ENCODE measurements around the gene PATJ. TPM values are rescaled to one million over a fixed set of nuclear protein-coding genes. Genes with fewer than 3 reads are reported as not detected.
"Not testable (repeated sequence)": the region's sequence is repeated elsewhere in the genome, so short reads cannot be mapped to it uniquely, and the experiment has no call there.

Gene PATJ
- total RNA-seq, 2 donors from 2014 or later = 21.6 to 25.3 TPM

GRCh38 chr1:61808968-61809367 is 66.7 kb downstream of the PATJ start:
- H3K36me3 Mint-ChIP-seq (ENCODE audit: insufficient read depth in 2 of 2) = no peaks in the 10 kb centered on the region
- no peak for DNase-seq
- H3K4me3 Mint-ChIP-seq = no peak overlapping the region
- H3K27ac Mint-ChIP-seq = no peak overlapping the region
- H3K27me3 Mint-ChIP-seq (ENCODE audit: low read depth) = no peaks in the 10 kb centered on the region
- H3K4me1 Mint-ChIP-seq (ENCODE audit: low read depth) = no peaks in the 10 kb centered on the region
- H3K9me3 Mint-ChIP-seq = no peaks in the 10 kb centered on the region
- ATAC-seq (replicated peaks in 1 of 2) = no peak

DNA sequence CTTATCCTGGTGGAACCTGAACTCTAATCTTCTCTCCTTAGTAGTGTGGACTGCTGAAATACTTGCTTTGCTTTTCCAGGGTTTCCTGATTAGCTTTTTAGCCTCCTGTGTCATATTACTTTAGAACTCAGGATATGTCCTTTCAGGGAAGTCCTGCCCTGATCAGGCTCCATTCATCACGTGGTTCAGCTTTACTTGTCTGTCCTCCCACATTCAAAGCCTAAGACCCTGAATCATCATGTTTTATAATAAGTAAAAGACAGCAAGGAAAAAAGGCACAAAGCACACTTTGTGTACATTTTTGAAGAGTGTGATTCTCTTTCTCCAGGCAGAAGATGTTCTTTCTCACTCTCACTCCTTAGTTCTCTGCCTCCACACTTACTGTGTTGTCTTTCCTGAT is 70.6 kb downstream of the PATJ start:
- no peak overlapping the region for H3K27ac Mint-ChIP-seq
- DNase-seq = no peak
- H3K9me3 Mint-ChIP-seq = no peaks in the 10 kb centered on the region
- H3K27me3 Mint-ChIP-seq (ENCODE audit: low read depth) = no peaks in the 10 kb centered on the region
- H3K36me3 Mint-ChIP-seq (ENCODE audit: insufficient read depth in 2 of 2) = peaks cover 0 to 2% of the 10 kb centered on the region in 2 donors
- H3K4me3 Mint-ChIP-seq = no peak overlapping the region
- H3K4me1 Mint-ChIP-seq (ENCODE audit: low read depth) = no peaks in the 10 kb centered on the region
- no peak for ATAC-seq (replicated peaks in 1 of 2)

DNA sequence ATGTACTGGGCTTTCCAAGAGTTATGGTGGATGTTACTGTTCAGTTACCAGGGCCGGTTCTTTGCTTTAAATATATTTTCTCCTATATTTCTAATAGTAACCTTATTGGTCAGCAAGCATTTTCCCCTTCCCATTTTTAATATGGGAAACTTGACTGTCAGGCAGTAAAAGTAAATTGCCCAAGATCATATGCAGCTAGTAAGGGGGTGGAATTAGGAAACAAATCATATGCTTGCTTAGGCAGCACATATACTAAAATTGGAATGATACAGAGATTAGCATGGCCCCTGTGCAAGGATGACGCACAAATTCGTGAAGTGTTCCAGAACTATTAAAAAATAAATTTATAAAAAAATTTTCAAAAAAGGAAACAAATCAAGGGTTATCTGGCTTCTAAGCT is 73.9 kb downstream of the PATJ start:
- Mint-ChIP-seq H3K27ac (no peak overlapping the region), H3K4me3 (no peak overlapping the region), H3K9me3 (no peaks in the 10 kb centered on the region), H3K27me3 (ENCODE audit: low read depth) (no peaks in the 10 kb centered on the region), H3K4me1 (ENCODE audit: low read depth) (no peaks in the 10 kb centered on the region), H3K36me3 (ENCODE audit: insufficient read depth in 2 of 2) (peaks cover 0 to 2% of the 10 kb centered on the region in 2 donors)
- no peak for ATAC-seq (replicated peaks in 1 of 2)
- DNase-seq = no peak

GRCh38 chr1:61818992-61819391 is 76.7 kb downstream of the PATJ start:
- Mint-ChIP-seq H3K4me3 (no peak overlapping the region), H3K4me1 (ENCODE audit: low read depth) (no peaks in the 10 kb centered on the region)

DNA sequence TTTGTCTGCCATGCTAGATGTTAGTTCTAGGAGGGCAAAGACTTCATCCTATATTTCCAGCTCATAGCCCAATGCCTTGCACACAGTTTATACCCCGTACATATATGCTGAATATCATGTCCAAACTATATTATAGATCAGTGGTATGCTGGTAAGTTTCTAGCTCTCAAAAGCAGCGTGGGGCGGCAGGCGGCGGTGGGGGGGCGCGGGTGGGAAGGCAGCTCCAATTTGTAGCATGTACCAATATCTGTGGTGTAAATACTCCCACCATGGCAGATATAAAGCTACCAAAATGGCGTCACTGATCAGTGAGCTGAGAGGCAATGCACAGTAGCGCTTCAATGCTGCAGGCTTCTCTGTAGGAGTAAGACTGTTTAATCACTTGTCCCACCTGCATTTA is 77.1 kb downstream of the PATJ start:
- no peak for ATAC-seq (replicated peaks in 1 of 2)
- Mint-ChIP-seq H3K9me3 (no peaks in the 10 kb centered on the region), H3K27ac (peak overlapping the region; percentile 23), H3K4me1 (ENCODE audit: low read depth) (no peaks in the 10 kb centered on the region), H3K36me3 (ENCODE audit: insufficient read depth in 2 of 2) (peaks cover 4 to 8% of the 10 kb centered on the region in 2 donors), H3K4me3 (no peak overlapping the region), H3K27me3 (ENCODE audit: low read depth) (no peaks in the 10 kb centered on the region)
- DNase-seq = no peak

More at GRCh38 chr1:61818992-61819391, 76.7 kb downstream of the PATJ start:
- peak overlapping the region; percentile 23 for H3K27ac Mint-ChIP-seq
- no peaks in the 10 kb centered on the region for H3K9me3 Mint-ChIP-seq
- peaks cover 4 to 8% of the 10 kb centered on the region in 2 donors for H3K36me3 Mint-ChIP-seq (ENCODE audit: insufficient read depth in 2 of 2)
- no peaks in the 10 kb centered on the region for H3K27me3 Mint-ChIP-seq (ENCODE audit: low read depth)
- no peak for ATAC-seq (replicated peaks in 1 of 2)
- DNase-seq = no peak

DNA sequence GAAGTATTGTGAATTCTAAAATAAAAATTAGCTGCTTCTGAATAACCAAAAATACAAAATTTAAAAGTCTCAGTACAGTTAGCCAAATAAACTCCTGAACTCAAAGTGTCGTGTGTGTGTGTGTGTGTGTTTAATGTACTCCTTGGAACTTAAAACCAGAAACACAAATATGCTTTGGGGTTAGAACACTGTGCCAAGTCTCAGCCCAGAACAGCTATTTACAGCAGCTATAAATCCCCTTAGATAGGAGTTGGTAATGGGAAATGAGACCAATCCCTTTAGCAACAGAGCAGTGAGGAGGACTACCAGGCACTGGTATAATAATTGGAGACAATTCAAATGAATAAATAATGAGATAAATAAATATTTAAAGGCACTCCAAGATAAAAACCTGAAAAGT is 83.1 kb downstream of the PATJ start:
- peaks cover 2 to 11% of the 10 kb centered on the region in 2 donors for H3K36me3 Mint-ChIP-seq (ENCODE audit: insufficient read depth in 2 of 2)
- H3K4me1 Mint-ChIP-seq (ENCODE audit: low read depth) = no peaks in the 10 kb centered on the region
- DNase-seq = no peak
- no peak overlapping the region for H3K4me3 Mint-ChIP-seq
- no peak for ATAC-seq (replicated peaks in 1 of 2)
- no peak overlapping the region for H3K27ac Mint-ChIP-seq
- H3K9me3 Mint-ChIP-seq = no peaks in the 10 kb centered on the region
- H3K27me3 Mint-ChIP-seq (ENCODE audit: low read depth) = no peaks in the 10 kb centered on the region

DNA sequence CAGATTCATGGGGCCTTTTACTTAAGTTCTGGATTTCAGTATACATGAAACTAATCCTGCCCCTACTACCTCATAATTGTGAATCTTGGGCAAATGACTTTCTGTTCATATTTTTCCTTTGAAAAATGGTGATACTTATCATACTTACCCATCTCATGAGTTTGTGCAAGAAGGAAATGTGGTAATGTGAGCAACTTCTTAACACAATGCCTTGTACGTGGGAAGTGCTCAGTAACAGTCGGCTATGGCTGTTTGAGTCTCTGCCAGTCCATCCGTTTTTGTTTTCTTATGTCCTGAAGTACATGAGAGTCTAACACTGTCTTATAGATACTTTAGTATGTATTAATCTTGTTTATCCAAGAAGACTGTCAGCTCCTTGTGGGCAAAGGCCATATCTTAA is 86.5 kb downstream of the PATJ start:
- ATAC-seq (replicated peaks in 1 of 2) = no peak
- no peaks in the 10 kb centered on the region for H3K4me1 Mint-ChIP-seq (ENCODE audit: low read depth)

GRCh38 chr1:61836649-61837048 is 94.4 kb downstream of the PATJ start:
- no peaks in the 10 kb centered on the region for H3K27me3 Mint-ChIP-seq (ENCODE audit: low read depth)
- ATAC-seq (replicated peaks in 1 of 2) = no peak
- no peak for DNase-seq
- no peaks in the 10 kb centered on the region for H3K36me3 Mint-ChIP-seq (ENCODE audit: insufficient read depth in 2 of 2)
- H3K4me3 Mint-ChIP-seq = no peak overlapping the region
- no peaks in the 10 kb centered on the region for H3K9me3 Mint-ChIP-seq
- H3K27ac Mint-ChIP-seq = no peak overlapping the region
- H3K4me1 Mint-ChIP-seq (ENCODE audit: low read depth) = no peaks in the 10 kb centered on the region

More for the DNA sequence above, 86.5 kb downstream of the PATJ start:
- no peak overlapping the region for H3K4me3 Mint-ChIP-seq
- peaks cover 0 to 6% of the 10 kb centered on the region in 2 donors for H3K36me3 Mint-ChIP-seq (ENCODE audit: insufficient read depth in 2 of 2)
- no peak for DNase-seq
- no peaks in the 10 kb centered on the region for H3K27me3 Mint-ChIP-seq (ENCODE audit: low read depth)
- H3K27ac Mint-ChIP-seq = no peak overlapping the region
- no peaks in the 10 kb centered on the region for H3K9me3 Mint-ChIP-seq

DNA sequence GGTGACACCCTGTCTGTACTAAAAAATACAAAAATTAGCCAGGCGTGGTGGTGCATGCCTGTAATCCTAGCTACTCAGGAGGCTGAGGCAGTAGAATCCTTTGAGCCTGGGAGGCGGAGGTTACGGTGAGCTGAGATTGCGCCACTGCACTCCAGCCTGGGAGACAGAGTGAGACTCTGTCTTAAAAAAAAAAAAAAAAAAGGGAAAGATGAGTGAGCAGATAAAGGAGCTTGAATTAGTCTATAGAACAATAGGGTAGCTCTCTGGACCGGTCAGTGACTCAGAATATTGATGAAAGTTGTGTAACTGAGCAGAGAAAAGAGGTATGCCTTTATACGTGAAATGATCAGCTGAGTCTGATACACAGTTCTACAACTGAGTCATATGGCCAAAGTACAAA is 95.3 kb downstream of the PATJ start:
- DNase-seq; ATAC-seq (replicated peaks in 1 of 2); H3K9me3 Mint-ChIP-seq; H3K36me3 Mint-ChIP-seq (ENCODE audit: insufficient read depth in 2 of 2); H3K27me3 Mint-ChIP-seq (ENCODE audit: low read depth); H3K4me3 Mint-ChIP-seq; H3K4me1 Mint-ChIP-seq (ENCODE audit: low read depth): not testable (repeated sequence)
- peak overlapping the region; percentile 54 for H3K27ac Mint-ChIP-seq

- Mint-ChIP-seq H3K4me1 (ENCODE audit: low read depth) (no peaks in the 10 kb centered on the region), H3K27me3 (ENCODE audit: low read depth) (no peaks in the 10 kb centered on the region), H3K27ac (no peak overlapping the region), H3K36me3 (ENCODE audit: insufficient read depth in 2 of 2) (no peaks in the 10 kb centered on the region), H3K9me3 (no peaks in the 10 kb centered on the region), H3K4me3 (no peak overlapping the region)
- DNase-seq (no peak), ATAC-seq (replicated peaks in 1 of 2) (no peak)
Observed at GRCh38 chr1:61839679-61840078, 97.4 kb downstream of the PATJ start.

DNA sequence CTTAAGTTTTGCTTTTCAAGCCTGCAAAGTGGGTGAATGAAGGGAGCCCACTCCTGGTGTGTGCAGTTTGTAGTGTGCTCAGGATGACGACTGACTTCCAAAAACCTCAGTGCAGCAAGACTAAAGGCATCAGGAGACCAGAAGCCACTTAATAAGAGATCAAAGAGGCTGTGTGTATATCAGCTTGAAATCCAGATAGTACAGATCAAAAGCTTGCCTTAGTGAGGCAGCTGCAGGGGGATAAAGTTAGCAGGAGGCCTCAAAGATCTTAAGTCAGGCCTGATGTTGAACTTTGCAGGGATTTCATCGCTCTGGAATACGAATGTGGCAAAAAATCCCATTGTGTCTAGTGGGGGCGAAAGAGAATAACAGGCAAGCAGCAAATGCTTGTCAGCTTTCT is 99.8 kb downstream of the PATJ start:
- Mint-ChIP-seq H3K4me3 (no peak overlapping the region), H3K27me3 (ENCODE audit: low read depth) (no peaks in the 10 kb centered on the region), H3K27ac (no peak overlapping the region), H3K4me1 (ENCODE audit: low read depth) (no peaks in the 10 kb centered on the region), H3K9me3 (no peaks in the 10 kb centered on the region), H3K36me3 (ENCODE audit: insufficient read depth in 2 of 2) (no peaks in the 10 kb centered on the region)
- DNase-seq (no peak), ATAC-seq (replicated peaks in 1 of 2) (no peak)

GRCh38 chr1:61842863-61843514 is 100.7 kb downstream of the PATJ start:
- Mint-ChIP-seq H3K9me3 (no peaks in the 10 kb centered on the region), H3K4me3 (no peak overlapping the region), H3K27me3 (ENCODE audit: low read depth) (no peaks in the 10 kb centered on the region), H3K36me3 (ENCODE audit: insufficient read depth in 2 of 2) (no peaks in the 10 kb centered on the region), H3K27ac (no peak overlapping the region), H3K4me1 (ENCODE audit: low read depth) (no peaks in the 10 kb centered on the region)
- DNase-seq (no peak), ATAC-seq (replicated peaks in 1 of 2) (no peak)

GRCh38 chr1:61844006-61844405 is 101.7 kb downstream of the PATJ start:
- no peak overlapping the region for H3K4me3 Mint-ChIP-seq
- H3K4me1 Mint-ChIP-seq (ENCODE audit: low read depth) = no peaks in the 10 kb centered on the region
- H3K9me3 Mint-ChIP-seq = no peaks in the 10 kb centered on the region
- no peak overlapping the region for H3K27ac Mint-ChIP-seq
- no peak for ATAC-seq (replicated peaks in 1 of 2)
- no peak for DNase-seq
- no peaks in the 10 kb centered on the region for H3K36me3 Mint-ChIP-seq (ENCODE audit: insufficient read depth in 2 of 2)
- no peaks in the 10 kb centered on the region for H3K27me3 Mint-ChIP-seq (ENCODE audit: low read depth)

DNA sequence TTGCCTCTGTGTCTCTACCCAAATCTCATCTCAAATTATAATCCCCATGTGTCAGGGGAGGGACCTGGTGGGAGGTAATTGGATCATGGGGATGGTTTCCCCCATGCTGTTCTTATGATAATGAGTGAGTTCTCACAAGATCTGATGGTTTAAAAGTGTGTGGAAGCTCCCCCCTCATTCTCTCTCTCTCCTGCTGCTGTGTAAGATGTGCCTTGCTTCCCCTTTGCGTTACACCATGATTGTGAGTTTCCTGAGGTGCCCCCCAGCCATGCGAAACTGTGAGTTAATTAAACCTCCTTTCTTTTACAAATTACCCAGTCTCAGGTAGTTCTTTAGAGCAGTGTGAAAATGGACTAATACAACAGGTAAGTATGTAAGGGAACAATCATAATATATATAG is 102.4 kb downstream of the PATJ start:
- not testable (repeated sequence) for H3K4me1 Mint-ChIP-seq (ENCODE audit: low read depth); H3K27ac Mint-ChIP-seq; DNase-seq

More for the DNA sequence above, 102.4 kb downstream of the PATJ start:
- not testable (repeated sequence) for H3K27me3 Mint-ChIP-seq (ENCODE audit: low read depth); ATAC-seq (replicated peaks in 1 of 2); H3K9me3 Mint-ChIP-seq; H3K36me3 Mint-ChIP-seq (ENCODE audit: insufficient read depth in 2 of 2); H3K4me3 Mint-ChIP-seq

Measured in activated T-cell treated with anti-CD3 and anti-CD28 coated beads, Interleukin-2, amount 50 U/mL, for 72 hours (primary cell).